Fibroblast of the conjunctiva (primary cell): ENCODE measurements around the gene PGAP3.
"Not testable (repeated sequence)": the region's sequence is repeated elsewhere in the genome, so short reads cannot be mapped to it uniquely, and the experiment has no call there.

Source experiments
- DNase-seq: peaks from one replicate; pipeline ENCODE4 v3.0.0-alpha.2; 2010; ENCODE audit warnings: low read depth

The PGAP3 gene

DNA sequence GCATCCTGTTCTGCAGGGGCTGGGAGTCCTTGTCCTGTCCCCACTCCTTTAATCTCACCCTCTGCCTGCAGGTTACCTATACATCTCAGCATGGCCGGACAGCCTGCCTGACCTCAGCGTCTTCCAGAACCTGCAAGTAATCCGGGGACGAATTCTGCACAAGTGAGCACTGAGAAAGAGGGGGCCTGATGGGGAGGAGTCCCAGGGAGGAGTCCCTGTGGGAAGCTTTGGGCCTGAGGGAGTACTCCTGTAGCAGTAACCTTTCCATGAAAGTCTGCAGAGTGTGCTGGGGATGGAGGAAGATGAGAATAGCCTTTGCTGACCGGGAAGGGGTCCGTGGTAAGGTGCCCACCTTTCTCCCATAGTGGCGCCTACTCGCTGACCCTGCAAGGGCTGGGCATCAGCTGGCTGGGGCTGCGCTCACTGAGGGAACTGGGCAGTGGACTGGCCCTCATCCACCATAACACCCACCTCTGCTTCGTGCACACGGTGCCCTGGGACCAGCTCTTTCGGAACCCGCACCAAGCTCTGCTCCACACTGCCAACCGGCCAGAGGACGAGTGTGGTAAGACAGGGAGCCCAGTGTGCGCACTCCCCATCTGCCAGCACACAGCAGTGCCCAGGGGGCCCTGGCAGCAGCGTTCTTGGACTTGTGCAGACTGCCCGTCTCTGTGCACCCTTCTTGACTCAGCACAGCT, 27.7 kb upstream of the PGAP3 start:
- DNase-seq: no peak

DNA sequence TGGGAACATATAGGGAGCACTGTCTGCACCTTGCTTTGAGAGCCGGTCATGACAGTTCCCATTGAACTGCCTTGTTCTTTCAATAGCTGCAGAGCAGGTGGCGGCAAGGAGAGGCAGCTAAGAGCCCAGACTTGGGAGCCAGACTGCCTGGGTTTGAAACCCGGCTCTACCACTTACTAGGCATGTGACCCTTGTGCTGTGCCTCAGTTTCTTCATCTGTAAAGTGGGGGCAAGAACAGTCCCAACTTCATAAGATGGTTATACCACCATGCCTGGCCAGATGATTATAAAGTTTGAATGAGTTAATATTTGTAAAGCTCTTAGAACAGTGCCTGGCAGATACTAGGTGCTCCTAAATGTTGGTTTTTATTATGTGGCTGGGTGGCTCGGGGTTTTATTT, 26.4 kb upstream of the PGAP3 start:
- DNase-seq: no peak

DNA sequence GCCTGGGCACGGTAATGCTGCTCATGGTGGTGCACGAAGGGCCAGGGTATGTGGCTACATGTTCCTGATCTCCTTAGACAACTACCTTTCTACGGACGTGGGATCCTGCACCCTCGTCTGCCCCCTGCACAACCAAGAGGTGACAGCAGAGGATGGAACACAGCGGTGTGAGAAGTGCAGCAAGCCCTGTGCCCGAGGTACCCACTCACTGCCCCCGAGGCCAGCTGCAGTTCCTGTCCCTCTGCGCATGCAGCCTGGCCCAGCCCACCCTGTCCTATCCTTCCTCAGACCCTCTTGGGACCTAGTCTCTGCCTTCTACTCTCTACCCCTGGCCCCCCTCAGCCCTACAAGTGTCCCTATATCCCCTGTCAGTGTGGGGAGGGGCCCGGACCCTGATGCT, 24.0 kb upstream of the PGAP3 start:
- no peak for DNase-seq

DNA sequence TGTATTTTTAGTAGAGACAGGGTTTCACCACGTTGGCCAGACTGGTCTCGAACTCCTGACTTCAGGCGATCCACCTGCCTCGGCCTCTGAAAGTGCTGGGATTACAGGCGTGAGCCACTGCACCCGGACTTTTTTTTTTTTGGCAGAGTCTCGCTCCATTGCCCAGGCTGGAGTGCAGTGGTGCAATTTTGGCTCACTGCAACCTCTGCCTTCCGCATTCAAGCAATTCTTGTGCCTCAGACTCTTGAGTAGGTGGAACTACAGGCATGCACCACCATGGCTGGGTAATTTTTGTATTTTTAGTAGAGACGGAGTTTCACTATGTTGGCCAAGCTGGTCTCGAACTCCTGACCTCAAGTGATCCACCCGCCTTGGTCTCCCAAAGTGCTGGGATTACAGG, 23.2 kb upstream of the PGAP3 start:
- not testable (repeated sequence) for DNase-seq

DNA sequence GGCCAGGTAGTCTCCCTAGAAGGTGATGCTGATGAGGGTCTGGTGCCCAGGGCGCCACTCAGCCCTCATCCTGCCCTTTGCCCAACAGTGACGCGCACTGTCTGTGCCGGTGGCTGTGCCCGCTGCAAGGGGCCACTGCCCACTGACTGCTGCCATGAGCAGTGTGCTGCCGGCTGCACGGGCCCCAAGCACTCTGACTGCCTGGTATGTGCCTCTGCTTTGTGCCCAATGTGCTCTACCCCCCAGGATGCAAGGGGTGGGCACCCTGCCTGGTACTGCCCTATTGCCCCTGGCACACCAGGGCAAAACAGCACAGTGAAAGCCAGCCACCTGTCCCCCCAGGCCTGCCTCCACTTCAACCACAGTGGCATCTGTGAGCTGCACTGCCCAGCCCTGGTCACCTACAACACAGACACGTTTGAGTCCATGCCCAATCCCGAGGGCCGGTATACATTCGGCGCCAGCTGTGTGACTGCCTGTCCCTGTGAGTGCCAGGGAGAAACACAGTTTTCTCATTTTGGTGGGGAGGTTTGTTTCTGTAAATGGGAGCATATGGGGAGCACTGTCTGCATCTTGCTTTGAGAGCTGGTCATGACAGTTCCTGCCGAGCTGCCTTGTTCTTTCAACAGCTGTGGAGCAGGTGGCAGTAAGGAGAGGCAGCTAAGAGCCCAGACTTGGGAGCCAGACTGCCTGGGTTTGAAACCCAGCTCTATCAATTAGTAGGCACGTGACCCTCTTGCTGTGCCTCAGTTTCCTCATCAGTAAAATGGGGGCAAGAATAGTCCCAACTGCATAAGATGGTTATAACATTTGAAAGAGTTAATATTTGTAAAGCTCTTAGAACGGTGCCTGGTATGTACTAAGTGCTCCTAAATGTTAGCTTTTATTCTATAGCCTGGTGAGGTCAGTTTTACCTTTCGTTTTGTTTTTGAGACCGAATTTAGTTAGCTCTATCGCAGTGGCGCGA, 22.4 kb upstream of the PGAP3 start:
- no peak for DNase-seq

DNA sequence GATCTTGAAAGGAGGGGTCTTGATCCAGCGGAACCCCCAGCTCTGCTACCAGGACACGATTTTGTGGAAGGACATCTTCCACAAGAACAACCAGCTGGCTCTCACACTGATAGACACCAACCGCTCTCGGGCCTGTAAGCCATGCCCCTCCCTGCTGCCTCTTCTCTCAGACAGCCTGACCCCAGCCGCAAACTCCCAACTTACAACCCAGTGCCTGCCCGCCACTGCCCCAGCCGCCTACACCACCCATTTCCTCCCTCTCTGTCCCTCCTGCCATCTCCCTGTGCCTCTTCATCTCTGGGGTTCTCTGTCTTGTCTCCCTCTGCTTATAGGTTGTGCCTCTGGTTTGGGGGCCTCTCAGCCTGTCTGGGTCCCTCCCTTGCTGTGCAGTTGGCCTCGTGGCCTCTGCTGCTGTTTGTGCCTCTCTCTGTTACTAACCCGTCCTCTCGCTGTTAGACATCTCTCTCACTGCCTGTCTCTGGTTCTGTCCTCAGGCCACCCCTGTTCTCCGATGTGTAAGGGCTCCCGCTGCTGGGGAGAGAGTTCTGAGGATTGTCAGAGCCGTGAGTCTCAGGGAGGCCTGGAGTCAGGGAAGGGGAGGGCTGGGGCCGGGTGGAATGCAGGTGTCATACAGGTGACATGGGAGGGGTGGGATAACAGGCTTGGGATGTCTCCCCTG, 21.6 kb upstream of the PGAP3 start:
- no peak for DNase-seq

DNA sequence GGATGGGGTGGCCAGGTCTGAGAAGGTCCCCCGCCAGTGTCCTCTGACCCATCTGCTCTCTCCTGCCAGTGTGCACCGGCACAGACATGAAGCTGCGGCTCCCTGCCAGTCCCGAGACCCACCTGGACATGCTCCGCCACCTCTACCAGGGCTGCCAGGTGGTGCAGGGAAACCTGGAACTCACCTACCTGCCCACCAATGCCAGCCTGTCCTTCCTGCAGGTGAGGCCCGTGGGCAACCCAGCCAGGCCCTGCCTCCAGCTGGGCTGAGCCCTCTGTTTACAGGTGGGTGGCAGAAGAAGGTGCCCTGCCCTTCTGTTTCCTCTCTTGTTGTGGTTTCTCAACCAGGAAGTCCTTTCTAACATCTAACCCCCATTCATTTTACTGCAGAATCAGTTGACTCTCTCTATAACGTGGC, 19.1 kb upstream of the PGAP3 start:
- no peak for DNase-seq

DNA sequence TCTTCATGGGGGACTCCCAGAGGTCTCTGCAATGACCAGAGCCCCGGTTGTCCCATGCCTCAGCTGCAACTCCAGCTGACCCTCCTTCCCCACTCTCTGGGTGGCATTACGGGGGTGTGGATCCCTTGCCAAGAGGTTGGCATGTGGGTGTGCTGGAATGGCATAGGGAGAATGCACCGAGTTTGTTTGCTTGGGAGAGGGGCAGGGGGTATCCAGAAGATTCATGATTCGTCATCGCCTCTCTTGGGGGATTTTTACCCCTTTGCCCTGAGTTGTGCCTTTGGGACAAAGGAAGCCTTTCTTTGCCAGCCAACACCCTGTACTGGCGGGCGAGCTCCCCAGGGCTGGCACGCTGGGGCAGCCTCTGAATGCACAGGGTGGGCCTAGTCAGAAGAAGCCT, 18.5 kb upstream of the PGAP3 start:
- DNase-seq: no peak

DNA sequence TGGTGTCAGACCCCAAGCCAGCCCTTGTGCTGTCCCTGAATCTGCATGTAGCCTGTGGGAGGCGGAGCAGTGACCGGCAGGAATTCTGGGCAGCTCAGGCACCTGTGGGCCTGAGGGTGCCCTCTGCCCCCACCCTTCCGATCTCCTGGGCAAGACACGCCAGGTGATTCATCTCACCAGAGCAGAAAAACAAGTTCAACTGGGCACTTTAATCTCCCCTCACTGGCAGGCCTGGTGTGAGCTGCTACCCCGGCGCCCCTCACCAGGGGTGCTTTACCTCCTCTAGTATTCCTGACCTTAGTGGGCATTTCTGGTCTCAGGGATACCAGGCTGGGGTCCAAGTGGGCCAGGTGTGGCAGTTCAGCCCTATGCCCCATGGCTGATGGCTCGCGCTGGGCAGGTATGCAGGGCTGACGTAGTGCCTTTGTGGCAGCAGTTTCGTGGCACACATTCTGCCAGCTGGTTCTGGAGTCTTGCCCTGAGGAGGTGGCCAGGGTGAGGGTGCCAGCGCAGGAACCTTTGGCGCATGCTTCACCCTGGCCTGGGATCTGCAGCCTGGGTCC, 18.0 kb upstream of the PGAP3 start:
- no peak for DNase-seq

DNA sequence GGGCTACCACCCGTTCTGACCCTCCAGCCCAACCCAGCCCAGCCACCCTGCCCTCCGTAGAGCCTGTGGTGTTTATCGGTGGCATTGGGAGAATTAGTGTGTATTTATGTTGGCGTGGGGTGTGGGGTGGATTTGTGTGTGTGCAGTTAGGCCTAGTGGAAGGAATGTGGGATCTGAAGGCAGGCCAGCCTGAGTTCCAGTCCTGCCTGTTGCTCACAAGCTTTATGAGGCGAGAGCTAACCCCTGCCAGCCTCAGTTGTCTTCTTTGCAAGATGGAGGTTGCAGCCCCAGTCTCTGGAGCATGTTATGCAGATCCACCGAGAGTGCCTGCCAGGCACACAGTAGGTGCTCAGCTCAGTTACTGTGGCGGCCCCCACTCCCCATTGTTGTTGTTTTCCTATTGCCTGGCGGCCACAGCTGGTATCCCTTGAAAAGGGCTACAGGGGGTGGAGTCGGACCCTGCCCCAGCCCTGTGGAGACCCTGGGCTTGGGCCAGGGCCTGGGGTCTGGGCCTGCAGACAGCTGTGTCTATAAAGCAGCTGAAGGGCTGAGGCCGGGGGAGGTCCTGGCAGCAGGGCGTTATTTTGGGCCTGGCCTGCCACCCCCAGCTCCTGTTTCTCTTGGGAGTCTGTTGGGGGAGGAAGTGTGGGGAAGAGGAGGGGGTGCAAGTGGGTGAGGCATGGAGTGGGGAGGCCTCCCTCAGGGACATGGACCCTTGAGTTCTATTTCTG, 17.1 kb upstream of the PGAP3 start:
- no peak for DNase-seq

DNA sequence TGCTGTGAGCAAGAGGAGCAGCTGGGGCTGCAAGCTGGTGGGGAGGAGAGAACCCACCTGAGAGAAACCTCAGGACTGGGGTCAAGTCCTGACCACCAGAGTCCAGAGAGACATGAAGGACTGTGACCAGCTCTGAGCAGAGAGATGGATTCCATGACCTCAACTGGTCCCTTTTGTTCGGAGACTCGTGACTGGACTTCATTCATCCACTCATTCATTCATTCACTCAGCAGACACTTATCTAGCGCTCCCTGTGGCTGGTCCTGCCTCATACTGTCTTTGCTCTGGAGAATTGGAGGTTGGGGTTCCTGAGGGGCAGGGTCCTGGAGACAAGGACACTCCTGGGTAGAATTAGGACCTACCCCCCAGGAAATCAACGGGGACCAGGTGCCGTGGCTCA, 16.1 kb upstream of the PGAP3 start:
- no peak for DNase-seq

DNA sequence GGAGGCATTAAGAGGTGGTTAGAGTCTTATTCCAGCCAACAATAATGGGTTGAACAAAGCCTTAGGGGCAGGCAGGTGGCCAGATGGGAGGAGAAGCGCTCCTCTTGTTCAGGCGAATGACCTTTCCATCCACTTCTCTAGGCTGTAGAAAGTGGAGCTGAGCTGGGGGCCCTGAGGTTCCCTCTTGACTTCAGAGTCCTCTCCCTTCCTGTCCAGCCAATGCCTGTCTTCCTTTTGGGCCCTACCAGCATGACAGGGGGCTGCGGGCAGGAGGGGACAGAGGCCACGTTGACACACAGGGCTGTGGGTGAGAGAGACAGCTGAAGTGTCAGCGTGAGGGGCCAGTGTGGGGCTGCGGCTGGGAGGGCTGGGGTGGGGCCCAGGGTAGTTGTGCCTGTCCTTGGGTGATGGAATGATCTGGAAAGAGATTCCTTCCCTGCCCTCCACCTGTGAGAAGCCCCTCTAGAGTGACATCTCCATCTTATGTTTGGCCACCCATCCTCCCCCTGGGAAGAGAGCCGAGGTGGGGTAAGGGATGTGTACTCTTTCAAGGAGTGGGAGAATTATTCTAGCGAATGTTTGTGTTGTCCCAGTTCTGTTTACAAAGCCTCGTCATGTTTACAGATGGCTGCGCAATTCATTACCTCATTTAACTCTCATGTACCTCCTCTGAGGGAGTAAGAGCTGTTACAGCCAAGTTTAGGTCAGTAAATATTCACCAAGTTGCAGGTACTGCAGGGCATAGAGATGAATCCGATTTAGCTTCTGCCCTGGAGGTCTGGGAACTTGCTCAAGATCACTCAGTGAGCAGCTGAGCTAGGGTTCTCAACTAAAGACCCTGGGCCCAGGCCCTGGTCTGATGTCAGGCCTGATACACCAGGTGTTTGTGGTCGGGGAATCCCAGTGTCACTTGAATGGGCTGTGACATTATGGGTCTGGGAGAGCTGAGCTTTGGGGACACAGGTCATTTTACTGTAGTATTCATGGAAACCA, 15.3 kb upstream of the PGAP3 start:
- DNase-seq: no peak

DNA sequence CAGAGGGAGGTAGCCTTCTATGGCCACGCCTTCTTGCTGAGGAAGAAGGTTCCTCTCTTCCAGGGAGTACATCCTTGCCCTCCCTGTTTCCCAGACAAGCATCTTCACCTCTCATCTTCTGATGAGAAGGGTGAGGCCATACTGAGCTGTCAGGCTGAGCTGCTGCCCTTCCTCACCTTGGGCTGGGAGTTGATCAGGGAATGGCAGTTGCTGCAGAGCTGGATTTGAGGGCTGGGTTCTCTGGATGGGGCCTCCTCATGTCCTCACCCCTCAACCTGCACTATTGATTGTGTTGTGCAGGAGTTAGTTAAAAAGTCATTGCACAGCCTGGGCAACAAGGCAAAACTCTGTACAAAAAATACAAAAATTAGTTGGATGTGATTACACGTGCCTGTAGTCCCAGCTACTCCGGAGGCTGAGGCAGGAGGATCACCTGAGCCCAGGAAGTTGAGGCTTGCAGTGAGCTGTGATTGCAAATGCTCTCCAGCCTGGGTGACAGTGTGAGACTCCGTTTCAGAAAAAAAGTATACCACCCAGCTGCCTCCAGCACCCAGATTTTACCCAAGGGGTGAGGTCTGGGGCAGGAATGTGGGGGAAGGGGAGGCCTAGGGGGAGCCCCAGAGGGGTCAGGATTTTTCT, 14.0 kb upstream of the PGAP3 start:
- no peak for DNase-seq

DNA sequence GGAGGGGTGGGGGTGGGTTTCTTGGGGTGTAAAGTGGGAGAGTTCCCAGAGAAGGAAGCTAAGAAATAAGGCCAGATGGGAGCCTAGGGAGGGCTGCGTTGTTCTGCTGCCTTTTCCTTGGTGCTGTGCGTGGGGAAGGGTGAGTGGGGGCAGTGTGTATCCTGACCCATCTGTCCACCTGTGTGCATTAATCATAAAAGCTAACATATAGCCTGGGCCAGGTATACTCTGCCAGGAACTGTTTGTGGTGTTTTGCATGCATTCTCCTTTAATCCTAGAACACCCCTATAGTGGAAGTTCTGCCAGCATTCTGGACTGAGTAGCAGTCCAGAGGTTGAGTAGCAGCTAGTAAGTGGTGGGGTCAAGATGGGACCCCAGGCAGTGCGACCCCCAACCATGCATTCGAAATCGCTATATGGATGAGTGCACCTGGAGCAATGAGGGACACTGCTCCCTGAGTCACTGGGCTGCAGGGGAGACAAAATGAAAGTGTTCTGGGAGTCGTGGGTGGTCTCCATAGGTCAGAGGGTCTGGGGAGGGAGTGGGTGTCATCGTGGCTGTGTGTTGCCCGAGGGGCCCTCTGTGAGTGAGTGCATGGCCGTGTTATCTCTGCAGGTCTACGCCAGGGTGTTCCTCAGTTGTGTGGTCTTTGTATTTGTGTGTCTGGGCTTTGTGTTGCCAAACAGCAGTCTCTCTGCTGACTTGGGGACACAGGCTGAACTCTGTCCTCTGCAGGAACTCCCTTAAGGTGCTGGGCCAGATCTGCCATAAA, 13.3 kb upstream of the PGAP3 start:
- DNase-seq: no peak

DNA sequence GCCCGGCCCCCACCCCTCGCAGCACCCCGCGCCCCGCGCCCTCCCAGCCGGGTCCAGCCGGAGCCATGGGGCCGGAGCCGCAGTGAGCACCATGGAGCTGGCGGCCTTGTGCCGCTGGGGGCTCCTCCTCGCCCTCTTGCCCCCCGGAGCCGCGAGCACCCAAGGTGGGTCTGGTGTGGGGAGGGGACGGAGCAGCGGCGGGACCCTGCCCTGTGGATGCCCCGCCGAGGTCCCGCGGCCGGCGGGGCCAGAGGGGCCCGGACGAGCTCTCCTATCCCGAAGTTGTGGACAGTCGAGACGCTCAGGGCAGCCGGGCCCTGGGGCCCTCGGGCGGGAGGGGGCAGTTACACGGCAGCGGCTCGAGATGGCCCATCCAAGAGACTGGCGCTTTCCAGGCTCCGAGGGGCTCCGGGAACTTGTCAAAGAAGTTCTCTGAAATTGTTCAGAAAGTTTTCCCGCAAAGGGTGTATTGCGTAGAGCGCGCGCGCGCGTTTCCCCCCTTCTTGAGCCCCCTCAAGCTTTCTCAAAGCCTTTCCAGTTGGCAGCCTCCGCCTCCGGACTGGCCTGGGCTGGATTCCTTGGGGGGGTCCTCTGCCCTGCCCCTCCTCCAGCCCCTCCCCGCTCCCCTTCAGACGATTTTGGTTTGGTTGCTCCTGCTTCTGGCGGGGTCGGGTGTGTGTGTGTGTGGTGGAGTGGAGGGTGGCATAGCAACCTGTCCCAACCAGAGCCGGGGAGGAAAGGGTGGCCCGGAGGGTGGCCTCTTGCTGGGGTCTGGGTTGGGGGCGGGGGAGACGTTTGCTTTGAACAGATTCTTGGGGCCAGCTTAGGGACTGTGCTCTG, 12.5 kb upstream of the PGAP3 start:
- no peak for DNase-seq

DNA sequence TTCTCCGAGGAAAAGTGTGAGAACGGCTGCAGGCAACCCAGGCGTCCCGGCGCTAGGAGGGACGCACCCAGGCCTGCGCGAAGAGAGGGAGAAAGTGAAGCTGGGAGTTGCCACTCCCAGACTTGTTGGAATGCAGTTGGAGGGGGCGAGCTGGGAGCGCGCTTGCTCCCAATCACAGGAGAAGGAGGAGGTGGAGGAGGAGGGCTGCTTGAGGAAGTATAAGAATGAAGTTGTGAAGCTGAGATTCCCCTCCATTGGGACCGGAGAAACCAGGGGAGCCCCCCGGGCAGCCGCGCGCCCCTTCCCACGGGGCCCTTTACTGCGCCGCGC, 11.9 kb upstream of the PGAP3 start, which contains the start of gene ERBB2:
Gene ERBB2 (plus strand): TSS at position 247 of the 330 bp plus-strand sequence. CDS start 175 bp downstream, outside the sequence.
- DNase-seq: peak; percentile 55

DNA sequence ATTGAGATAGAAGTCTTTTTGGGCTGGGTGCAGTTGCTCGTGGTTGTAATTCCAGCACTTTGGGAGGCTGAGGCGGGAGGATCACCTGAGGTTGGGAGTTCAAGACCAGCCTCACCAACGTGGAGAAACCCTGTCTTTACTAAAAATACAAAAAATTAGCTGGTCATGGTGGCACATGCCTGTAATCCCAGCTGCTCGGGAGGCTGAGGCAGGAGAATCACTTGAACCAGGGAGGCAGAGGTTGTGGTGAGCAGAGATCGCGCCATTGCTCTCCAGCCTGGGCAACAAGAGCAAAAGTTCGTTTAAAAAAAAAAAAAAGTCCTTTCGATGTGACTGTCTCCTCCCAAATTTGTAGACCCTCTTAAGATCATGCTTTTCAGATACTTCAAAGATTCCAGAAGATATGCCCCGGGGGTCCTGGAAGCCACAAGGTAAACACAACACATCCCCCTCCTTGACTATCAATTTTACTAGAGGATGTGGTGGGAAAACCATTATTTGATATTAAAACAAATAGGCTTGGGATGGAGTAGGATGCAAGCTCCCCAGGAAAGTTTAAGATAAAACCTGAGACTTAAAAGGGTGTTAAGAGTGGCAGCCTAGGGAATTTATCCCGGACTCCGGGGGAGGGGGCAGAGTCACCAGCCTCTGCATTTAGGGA, 11.4 kb upstream of the PGAP3 start:
- DNase-seq: not testable (repeated sequence)

DNA sequence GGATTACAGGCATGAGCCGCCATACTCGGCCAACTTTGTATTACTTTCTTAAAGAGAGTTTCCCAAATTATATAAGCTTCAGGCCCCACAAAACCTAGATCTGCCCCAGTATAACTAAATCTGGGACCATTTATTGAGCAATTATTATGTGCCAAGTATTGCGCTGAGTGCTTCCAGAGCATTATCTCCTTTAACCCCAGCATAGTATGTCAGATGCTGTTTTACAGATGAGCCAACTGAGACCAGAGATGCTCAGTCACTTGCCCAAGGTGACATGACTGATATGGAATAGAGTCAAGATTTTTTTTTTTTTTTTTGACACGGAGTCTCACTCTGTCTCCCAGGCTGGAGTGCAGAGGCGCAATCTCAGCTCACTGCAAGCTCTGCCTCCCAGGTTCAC, 10.1 kb upstream of the PGAP3 start:
- DNase-seq: no peak
